ENCODE measurements around the gene LRCOL1. TPM values are rescaled to one million over a fixed set of nuclear protein-coding genes. Genes with fewer than 3 reads are reported as not detected.

Gene LRCOL1
- total RNA-seq, 1 experiment from 2014 or later: 0.24 TPM

DNA sequence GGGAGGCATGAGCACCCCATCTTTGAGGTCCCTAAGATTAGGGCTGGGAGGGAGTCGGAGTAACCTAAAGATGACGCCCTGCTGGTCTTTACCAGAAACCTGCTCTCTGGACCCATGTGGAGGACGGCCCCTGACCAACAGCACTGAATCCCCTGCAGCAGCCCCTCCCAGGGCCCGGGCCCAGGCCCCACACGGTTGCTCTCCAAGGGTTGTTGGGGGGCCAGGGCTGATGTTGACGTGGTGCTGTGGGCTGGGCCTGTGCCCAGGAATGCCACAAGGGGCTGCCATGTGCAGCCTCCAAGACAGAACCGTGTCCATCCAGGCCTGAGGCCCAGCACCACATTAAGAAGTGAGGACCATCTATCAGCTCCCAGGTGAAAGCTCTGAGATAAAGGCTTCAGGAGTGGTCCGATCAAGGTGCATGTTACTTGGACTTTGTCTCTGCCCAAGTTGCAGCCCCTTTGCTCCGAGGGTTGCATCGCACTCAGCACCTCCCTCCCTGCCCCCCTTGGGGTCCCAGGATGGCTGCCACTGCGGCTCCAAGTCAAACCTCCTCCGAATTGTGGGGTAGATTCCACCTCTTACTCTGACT is 29.6 kb downstream of the LRCOL1 start:
- peaks cover 40% of the 10 kb centered on the region for H3K27me3 Mint-ChIP-seq (ENCODE audit: low read depth)
- no peak for ATAC-seq
- CTCF ChIA-PET: interaction anchor here (1.3 to 3.0 kb wide), 3 partner anchors 19 to 166 kb away, joined by 4 to 17 read pairs (median 15); no protein-coding TSS in a partner anchor

More for the DNA sequence above, 29.6 kb downstream of the LRCOL1 start:
- no peaks in the 10 kb centered on the region for H3K9me3 Mint-ChIP-seq
- no peak overlapping the region for H3K4me3 Mint-ChIP-seq
- TF ChIP-seq CBFB (CRISPR knock-in tag; IDR thresholded peaks at IDR 0.05; ENCODE audit: low read depth) (no peak), ELF4 (CRISPR knock-in tag; IDR thresholded peaks at IDR 0.05; ENCODE audit: low read depth) (no peak), JUN (CRISPR knock-in tag; IDR thresholded peaks at IDR 0.05) (no peak), ZNF121 (CRISPR knock-in tag; IDR thresholded peaks at IDR 0.05) (no peak), ZNF423 (CRISPR knock-in tag; IDR thresholded peaks at IDR 0.05) (no peak), ZNF317 (CRISPR knock-in tag; IDR thresholded peaks at IDR 0.05; ENCODE audit: borderline replicate concordance, low read depth) (no peak), CREB1 (CRISPR knock-in tag; IDR thresholded peaks at IDR 0.05) (no peak), TCF7 (CRISPR knock-in tag; IDR thresholded peaks at IDR 0.05; ENCODE audit: low read depth) (no peak)
- TF ChIP-seq, protein P1, sequence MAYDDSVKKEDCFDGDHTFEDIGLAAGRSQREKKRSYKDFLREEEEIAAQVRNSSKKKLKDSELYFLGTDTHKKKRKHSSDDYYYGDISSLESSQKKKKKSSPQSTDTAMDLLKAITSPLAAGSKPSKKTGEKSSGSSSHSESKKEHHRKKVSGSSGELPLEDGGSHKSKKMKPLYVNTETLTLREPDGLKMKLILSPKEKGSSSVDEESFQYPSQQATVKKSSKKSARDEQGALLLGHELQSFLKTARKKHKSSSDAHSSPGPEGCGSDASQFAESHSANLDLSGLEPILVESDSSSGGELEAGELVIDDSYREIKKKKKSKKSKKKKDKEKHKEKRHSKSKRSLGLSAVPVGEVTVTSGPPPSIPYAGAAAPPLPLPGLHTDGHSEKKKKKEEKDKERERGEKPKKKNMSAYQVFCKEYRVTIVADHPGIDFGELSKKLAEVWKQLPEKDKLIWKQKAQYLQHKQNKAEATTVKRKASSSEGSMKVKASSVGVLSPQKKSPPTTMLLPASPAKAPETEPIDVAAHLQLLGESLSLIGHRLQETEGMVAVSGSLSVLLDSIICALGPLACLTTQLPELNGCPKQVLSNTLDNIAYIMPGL (CRISPR knock-in tag; IDR thresholded peaks at IDR 0.05): no peak
- TF ChIP-seq, protein P2, sequence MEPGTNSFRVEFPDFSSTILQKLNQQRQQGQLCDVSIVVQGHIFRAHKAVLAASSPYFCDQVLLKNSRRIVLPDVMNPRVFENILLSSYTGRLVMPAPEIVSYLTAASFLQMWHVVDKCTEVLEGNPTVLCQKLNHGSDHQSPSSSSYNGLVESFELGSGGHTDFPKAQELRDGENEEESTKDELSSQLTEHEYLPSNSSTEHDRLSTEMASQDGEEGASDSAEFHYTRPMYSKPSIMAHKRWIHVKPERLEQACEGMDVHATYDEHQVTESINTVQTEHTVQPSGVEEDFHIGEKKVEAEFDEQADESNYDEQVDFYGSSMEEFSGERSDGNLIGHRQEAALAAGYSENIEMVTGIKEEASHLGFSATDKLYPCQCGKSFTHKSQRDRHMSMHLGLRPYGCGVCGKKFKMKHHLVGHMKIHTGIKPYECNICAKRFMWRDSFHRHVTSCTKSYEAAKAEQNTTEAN (CRISPR knock-in tag; IDR thresholded peaks at IDR 0.05): no peak
- TF ChIP-seq, protein P3, sequence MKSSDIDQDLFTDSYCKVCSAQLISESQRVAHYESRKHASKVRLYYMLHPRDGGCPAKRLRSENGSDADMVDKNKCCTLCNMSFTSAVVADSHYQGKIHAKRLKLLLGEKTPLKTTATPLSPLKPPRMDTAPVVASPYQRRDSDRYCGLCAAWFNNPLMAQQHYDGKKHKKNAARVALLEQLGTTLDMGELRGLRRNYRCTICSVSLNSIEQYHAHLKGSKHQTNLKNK (CRISPR knock-in tag; IDR thresholded peaks at IDR 0.05): no peak
- TF ChIP-seq, protein P4, sequence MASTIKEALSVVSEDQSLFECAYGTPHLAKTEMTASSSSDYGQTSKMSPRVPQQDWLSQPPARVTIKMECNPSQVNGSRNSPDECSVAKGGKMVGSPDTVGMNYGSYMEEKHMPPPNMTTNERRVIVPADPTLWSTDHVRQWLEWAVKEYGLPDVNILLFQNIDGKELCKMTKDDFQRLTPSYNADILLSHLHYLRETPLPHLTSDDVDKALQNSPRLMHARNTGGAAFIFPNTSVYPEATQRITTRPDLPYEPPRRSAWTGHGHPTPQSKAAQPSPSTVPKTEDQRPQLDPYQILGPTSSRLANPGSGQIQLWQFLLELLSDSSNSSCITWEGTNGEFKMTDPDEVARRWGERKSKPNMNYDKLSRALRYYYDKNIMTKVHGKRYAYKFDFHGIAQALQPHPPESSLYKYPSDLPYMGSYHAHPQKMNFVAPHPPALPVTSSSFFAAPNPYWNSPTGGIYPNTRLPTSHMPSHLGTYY (CRISPR knock-in tag; IDR thresholded peaks at IDR 0.05): no peak
- TF ChIP-seq, protein P5, sequence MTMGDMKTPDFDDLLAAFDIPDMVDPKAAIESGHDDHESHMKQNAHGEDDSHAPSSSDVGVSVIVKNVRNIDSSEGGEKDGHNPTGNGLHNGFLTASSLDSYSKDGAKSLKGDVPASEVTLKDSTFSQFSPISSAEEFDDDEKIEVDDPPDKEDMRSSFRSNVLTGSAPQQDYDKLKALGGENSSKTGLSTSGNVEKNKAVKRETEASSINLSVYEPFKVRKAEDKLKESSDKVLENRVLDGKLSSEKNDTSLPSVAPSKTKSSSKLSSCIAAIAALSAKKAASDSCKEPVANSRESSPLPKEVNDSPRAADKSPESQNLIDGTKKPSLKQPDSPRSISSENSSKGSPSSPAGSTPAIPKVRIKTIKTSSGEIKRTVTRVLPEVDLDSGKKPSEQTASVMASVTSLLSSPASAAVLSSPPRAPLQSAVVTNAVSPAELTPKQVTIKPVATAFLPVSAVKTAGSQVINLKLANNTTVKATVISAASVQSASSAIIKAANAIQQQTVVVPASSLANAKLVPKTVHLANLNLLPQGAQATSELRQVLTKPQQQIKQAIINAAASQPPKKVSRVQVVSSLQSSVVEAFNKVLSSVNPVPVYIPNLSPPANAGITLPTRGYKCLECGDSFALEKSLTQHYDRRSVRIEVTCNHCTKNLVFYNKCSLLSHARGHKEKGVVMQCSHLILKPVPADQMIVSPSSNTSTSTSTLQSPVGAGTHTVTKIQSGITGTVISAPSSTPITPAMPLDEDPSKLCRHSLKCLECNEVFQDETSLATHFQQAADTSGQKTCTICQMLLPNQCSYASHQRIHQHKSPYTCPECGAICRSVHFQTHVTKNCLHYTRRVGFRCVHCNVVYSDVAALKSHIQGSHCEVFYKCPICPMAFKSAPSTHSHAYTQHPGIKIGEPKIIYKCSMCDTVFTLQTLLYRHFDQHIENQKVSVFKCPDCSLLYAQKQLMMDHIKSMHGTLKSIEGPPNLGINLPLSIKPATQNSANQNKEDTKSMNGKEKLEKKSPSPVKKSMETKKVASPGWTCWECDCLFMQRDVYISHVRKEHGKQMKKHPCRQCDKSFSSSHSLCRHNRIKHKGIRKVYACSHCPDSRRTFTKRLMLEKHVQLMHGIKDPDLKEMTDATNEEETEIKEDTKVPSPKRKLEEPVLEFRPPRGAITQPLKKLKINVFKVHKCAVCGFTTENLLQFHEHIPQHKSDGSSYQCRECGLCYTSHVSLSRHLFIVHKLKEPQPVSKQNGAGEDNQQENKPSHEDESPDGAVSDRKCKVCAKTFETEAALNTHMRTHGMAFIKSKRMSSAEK (CRISPR knock-in tag; IDR thresholded peaks at IDR 0.05; ENCODE audit: borderline replicate concordance): no peak
- TF ChIP-seq, protein P6, sequence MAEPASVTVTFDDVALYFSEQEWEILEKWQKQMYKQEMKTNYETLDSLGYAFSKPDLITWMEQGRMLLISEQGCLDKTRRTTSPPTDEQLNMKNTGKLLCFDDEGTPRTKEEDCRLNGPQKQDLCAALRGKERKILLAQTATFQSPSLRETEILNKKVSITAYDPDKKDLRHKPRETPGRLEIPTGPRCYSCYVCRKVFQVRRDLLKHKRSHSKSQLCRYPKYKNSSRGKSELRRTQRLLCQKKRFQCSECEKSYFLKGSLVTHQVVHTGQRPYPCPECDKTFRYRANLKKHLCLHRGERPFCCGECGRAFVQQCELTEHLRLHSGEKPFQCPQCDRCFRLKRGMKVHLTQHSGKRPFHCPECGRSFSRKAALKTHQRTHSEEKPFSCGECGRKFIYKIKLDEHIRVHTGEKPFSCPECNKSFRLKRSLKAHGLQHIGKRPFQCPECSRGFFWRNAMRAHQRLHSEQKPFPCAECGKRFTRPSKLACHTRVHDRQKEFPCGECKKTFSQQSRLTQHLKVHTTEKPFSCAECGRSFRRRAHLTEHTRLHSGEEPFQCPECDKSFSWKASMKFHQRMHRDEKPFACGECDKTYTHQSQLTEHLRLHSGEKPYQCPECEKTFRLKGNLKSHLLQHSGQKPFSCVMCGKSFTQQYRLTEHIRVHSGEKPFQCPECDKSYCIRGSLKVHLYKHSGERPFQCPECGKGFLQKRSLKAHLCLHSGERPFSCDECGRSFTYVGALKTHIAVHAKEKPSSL (CRISPR knock-in tag; conservative IDR thresholded peaks at IDR 0.05): no peak
- TF ChIP-seq, protein P7, sequence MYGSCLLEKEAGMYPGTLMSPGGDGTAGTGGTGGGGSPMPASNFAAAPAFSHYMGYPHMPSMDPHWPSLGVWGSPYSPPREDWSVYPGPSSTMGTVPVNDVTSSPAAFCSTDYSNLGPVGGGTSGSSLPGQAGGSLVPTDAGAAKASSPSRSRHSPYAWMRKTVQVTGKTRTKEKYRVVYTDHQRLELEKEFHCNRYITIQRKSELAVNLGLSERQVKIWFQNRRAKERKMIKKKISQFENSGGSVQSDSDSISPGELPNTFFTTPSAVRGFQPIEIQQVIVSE (CRISPR knock-in tag; IDR thresholded peaks at IDR 0.05; ENCODE audit: borderline replicate concordance): no peak
- H3K36me3 Mint-ChIP-seq: peaks cover 10% of the 10 kb centered on the region
- POLR2A ChIA-PET: no interaction called here
- peaks cover 5% of the 10 kb centered on the region for H3K4me1 Mint-ChIP-seq
- H3K27ac Mint-ChIP-seq: no peak overlapping the region; the same call in 1 of the 2 replicates
- DNase-seq (ENCODE audit: low spot score): no peak
